CD4-positive, alpha-beta T cell treated with Interleukin-2 at 100 ng/mL for 4 hours (primary cell): ENCODE measurements around the gene U2AF1.
A peak's percentile ranks its signal among the peaks of the same experiment; 100 is the strongest.
"Not testable (repeated sequence)": the region's sequence is repeated elsewhere in the genome, so short reads cannot be mapped to it uniquely, and the experiment has no call there.

ENCODE experiments used
- DNase-seq: peaks from one replicate; pipeline ENCODE4 v3.0.0-alpha.2; 2020; ENCODE audit warnings: low spot score

U2AF1 gene

GRCh38 chr21:43106965-43107793, at the start of gene U2AF1:
TSS of gene U2AF1 (minus strand) at chr21:43107570. CDS start at chr21:43107494, 76 bp downstream.
- peak; percentile 69 for DNase-seq

GRCh38 chr21:43153601-43154000, 46.2 kb upstream of the U2AF1 start:
- not testable (repeated sequence) for DNase-seq

- DNase-seq: not testable (repeated sequence)
Observed at GRCh38 chr21:43149344-43149743, 42.0 kb upstream of the U2AF1 start.

GRCh38 chr21:43147999-43148398, 40.6 kb upstream of the U2AF1 start:
- DNase-seq: not testable (repeated sequence)

- DNase-seq: not testable (repeated sequence)
Observed at GRCh38 chr21:43146637-43147036, 39.3 kb upstream of the U2AF1 start.

- DNase-seq: not testable (repeated sequence)
Observed at GRCh38 chr21:43141407-43141806, 34.0 kb upstream of the U2AF1 start.

GRCh38 chr21:43138944-43139343, 31.6 kb upstream of the U2AF1 start:
- DNase-seq: not testable (repeated sequence)

GRCh38 chr21:43134520-43134919, 27.1 kb upstream of the U2AF1 start:
- DNase-seq: not testable (repeated sequence)

GRCh38 chr21:43130094-43130493, 22.7 kb upstream of the U2AF1 start:
- not testable (repeated sequence) for DNase-seq

GRCh38 chr21:43115956-43116355, 8.6 kb upstream of the U2AF1 start:
- not testable (repeated sequence) for DNase-seq

GRCh38 chr21:43114483-43114882, 7.1 kb upstream of the U2AF1 start:
- not testable (repeated sequence) for DNase-seq

GRCh38 chr21:43109006-43109405, 1.6 kb upstream of the U2AF1 start:
- not testable (repeated sequence) for DNase-seq

GRCh38 chr21:43108177-43108576, 807 bp upstream of the U2AF1 start:
- not testable (repeated sequence) for DNase-seq

GRCh38 chr21:43107794-43108137, 396 bp upstream of the U2AF1 start:
- not testable (repeated sequence) for DNase-seq

GRCh38 chr21:43104642-43105041, 2.7 kb downstream of the U2AF1 start:
- DNase-seq: not testable (repeated sequence)

- not testable (repeated sequence) for DNase-seq
Observed at GRCh38 chr21:43102281-43102680, 5.1 kb downstream of the U2AF1 start.

GRCh38 chr21:43101676-43102075, 5.7 kb downstream of the U2AF1 start:
- not testable (repeated sequence) for DNase-seq

GRCh38 chr21:43101000-43101399, 6.4 kb downstream of the U2AF1 start:
- DNase-seq: not testable (repeated sequence)

- DNase-seq: not testable (repeated sequence)
Observed at GRCh38 chr21:43091979-43092614, 15.3 kb downstream of the U2AF1 start.

- not testable (repeated sequence) for DNase-seq
Observed at GRCh38 chr21:43090947-43091346, 16.4 kb downstream of the U2AF1 start.

- DNase-seq: not testable (repeated sequence)
Observed at GRCh38 chr21:43089463-43089862, 17.9 kb downstream of the U2AF1 start.

- DNase-seq: not testable (repeated sequence)
Observed at GRCh38 chr21:43082587-43083300, 24.6 kb downstream of the U2AF1 start.
